Middle frontal gyrus (tissue), 1 donor: ENCODE results near the gene NUAK1.

Experiments used
- DNase-seq: peaks from one replicate; pipeline ENCODE4 v3.0.0-alpha.2; 2015; ENCODE audit warnings: low spot score; ENCODE audit errors: extremely low spot score

The NUAK1 gene

DNA sequence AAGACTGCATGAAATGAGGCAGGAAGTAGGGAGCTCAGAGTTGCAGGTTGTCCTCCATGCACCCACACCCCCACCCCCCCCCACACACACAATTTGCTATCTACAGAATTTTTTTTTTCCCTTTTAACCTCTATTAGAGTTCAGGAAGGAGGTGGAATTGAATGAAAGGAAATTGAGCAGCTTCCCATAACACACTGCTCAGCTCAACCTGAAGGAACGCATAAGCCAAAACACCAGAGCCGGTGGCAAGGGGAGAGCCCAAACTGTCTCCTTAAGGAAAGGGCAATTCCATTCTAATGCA, 74.1 kb downstream of the NUAK1 start:
- DNase-seq, result no peak

DNA sequence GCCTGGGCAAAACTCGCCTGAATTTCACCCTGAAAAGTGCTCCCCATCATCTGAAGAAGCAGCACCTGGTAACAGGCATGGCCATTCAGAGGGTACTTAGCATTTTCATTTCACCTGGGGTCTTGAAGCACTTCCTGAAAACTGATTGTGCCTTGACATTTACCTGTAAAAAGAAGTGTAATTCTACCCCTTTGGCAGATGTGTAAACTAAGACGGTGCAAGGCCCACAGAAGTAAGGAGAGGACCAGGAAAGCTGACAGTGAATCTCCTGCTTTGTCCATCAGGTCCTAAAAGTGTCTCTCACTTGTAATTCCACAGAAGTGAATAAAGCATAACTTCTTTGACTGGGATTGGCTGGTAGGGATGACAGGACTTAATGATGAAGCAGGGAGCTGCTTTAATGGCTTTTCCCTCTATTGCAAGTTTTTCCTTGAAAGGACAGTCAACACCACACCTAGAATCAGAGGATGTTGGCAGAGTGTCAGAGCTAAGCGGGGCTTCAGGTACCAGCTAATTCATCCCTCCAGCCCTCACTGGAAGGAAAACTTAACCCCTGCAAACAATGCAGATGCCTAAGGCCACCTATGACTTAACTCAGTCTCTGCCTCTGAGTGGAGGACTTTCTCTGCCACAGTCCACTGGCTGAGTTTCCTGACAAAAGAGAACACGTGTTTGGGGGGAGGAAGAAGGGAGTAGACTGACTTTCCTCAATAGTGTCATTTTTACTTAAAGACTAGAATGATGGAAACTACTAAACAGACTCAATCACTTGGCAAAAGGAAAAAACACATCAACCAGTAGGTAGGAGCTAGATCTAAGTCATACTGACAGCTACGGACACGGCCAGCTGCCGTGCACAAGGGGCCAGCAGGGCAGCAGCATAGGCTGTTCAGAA, 74.7 kb downstream of the NUAK1 start:
- no peak for DNase-seq

DNA sequence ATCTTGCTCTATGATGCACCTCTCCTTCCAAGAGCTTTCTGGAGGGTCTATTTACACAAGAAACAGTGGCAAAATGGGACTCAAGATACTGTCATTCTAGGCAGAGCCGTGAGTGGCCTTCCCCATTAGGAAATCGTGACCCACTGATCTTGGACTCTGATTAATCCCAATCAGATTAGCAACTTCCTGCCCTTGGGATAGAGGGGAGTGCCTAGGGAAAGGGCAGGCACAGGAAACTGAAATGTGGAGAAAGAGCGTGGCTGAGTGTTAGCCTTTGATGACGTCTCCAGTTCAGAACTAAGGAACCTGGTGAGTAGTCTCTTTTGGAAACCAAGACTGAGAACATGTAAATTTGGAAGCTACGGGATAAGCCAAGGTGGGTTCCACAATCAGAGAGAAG, 76.1 kb downstream of the NUAK1 start:
- no peak for DNase-seq

DNA sequence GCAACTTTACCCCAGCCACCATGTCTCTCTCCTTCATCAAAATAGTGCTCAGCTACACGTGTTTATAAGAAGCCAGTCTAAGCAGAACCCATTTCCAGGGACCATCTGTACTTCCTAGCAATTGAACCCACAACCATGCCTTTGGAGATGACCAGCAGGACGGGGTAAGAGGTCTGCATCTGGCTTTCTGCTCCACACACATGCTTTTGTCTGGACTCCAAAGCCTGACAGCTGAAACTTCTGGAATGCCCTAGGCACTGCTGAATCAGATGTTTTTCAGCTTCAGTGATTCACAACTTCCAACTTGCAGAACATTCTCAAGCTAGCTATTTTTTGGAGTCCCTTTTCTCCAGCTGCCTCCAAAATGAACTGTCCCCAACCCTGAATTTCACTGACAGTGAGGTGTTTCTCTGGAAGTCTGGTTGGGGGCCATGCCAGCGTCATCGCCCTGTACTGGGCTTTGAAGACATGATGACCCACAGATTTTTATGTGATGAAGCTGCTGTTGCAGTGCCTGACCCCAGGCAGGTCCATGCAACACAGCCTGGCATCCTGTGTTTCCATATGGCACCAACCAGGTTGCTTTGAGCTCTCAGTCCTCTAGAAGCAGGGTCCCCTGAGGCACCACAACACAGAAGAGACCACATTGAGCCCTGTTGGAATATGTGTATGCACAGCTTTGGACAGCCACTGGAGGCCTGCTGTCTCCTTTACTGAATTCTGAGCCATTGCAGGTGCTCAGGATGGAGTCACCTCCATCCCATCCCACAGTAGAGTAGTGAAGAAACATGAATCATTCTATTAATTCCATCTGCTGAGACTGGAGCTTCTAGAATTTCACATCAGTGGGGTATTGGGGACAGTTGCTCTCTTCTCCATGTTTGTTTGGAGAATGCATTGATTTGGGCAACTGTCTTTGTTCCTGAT, 80.2 kb downstream of the NUAK1 start:
- no peak for DNase-seq

DNA sequence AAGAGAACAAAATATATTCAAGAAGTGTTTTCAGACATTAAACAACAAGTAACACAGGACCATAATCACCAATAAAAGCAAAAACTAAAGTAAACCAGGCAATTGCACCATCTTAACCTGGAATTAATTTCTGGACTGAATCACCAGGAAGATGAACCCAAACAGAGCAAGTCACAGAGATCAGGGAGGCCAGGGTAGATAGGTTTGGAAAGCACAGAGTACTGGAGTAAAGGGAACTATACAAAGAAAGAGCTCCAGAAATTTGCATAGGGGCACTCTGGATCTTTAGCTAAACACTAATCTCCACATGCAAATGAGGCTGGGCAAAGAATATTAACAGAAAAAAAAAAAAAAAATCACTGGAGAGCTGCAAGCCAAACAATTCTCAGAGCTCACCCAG, 84.7 kb downstream of the NUAK1 start:
- no peak for DNase-seq

DNA sequence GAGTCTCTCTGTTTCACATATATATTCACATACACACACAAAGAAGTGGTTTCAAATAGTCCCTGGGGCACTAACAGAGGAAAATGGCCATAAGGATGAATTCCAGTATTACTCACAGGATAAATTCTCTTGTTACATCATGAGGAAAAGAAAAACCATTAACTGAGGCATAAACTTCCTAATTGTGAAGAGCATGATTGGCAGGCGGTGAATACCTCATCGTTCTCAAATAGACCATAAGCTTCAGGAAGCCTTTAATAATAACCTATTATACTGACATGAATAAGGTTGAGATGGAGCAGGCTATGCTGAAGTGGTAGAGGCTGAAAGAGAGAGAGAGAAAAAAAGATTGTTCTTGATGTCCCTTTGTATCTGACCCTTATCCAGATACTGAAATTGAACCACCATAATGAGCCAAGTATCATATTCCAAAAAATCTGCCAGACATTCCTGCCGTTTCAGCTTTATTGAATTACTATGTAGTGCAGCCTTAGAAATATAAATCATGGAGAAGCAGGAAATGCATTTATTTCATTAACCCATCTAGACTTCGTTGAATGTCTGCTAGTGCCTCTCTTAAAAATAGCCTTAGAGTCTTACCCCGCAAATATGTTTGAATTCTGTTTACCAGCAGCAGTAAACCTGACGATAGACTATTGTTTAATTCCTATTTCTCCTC, 86.8 kb downstream of the NUAK1 start:
- no peak for DNase-seq

DNA sequence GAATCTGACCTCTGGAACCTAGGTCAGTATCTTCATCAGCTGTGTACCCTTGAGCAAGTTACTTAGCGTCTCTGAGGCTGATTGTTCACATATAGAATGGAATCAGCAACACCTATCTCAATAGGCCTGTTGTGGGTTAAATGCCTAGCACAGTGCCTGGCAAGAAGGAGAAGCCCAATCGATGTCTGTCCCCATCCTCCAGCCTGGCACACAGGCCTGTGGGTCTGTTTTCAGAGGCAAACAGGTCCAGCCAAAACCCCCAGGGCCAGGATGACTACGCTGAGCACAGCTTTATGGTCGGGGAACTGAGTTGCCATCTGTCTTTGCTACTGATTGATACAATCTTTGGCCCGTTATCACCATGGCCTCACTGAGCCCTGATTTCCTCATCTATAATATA, 89.2 kb downstream of the NUAK1 start:
- DNase-seq, result no peak

DNA sequence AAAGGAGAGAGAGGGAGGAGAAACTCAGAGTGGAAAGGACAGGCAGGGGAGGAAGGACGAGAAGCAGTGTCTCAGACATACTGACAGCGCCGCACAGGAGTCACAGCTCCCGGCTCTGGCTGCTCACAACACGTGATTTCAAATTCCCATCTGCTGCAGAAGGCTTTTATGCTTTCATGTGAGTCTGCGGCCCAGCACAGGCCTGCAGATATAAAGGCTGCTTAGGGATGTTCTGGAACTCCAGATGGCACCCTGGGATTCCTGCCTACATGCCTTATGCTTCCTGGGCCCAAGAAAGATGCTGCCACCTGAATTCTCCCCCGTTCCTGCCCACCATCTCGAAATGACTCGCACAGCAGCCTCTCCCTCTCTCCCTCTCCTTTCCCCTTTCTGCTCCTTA, 89.6 kb downstream of the NUAK1 start:
- peak; percentile 72 for DNase-seq

DNA sequence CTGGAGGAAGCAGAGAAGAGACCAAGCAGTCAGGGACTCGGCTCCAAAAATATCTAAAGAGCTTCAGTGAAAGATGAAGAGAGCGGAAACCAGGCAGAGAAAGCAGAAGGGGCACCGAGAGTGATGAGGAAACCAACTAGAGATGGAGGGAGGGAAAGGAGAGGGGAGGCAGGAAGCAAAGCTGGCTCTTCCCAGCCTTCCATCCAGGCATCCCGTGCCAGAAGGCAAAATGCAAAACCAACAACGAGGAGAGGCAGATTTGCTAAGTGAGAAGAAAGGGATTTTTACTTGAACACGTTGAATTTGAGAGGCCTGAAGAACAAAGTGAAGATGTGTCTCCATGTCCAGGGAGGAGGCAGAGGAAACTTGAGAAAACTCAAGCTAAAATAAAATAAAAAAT, 90.1 kb downstream of the NUAK1 start:
- DNase-seq, result no peak

DNA sequence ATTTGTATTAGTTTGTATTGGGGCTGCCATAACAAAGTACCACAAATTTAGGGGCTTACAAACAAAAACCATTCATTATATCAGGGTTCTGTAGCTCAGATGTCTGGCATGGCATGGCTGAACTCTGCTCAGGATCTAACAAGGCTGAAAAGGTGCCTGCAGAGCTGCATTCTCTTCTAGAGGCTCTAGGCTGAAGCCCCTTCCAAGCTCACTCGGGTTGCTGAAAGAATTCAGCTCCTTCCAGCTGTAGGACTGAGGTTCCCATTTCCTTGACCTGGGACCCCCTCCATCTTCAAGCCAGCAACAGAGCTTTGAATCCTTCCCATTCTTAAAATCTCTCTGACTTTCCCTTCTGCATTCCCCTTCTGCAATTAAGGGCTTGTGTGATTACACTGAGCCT, 90.7 kb downstream of the NUAK1 start:
- no peak for DNase-seq

DNA sequence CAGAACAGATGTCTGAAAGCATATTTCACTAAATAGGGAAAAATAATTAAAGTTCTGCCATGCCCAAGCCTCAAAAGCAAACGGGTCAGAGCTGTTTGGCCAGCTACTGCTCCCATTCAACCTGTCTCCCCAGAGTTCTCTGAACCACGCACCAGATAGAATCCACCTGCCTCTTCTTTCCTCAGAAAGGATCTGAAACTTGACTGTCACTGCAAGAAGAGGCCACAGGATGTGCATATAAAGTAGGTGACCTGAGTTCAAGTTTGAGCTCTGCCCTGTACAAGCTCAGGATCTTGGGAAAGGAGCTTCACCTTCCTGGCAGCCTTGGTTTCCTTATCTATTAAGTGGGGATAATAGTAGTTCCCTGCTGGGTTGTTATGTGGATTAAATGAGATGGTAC, 91.8 kb downstream of the NUAK1 start:
- DNase-seq, result no peak

DNA sequence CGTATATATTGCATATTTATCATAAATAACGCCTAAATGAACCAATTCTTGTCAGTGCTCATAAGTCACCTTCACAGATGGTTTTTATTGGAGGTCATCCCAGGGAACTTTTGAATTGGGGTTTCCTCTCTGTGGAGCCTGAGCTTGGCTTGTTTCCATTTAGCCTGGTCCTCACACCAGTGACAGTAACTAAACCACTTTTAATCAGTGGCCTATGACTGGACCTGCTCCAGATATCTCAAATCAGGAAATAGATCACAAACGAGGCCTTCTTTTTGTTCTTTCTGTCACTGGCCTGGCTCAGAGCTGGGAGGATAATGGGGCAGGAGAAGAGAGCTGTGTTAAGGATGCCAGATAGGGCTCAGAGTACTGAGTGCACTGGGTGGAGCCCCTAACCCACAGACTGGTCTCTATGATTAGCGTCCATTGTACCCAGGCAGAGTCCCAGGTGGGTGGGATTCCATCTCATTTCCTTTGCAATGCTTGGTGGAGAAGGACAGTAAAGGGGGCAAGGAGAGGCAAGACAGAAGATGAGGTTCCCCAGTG, 92.4 kb downstream of the NUAK1 start:
- no peak for DNase-seq

DNA sequence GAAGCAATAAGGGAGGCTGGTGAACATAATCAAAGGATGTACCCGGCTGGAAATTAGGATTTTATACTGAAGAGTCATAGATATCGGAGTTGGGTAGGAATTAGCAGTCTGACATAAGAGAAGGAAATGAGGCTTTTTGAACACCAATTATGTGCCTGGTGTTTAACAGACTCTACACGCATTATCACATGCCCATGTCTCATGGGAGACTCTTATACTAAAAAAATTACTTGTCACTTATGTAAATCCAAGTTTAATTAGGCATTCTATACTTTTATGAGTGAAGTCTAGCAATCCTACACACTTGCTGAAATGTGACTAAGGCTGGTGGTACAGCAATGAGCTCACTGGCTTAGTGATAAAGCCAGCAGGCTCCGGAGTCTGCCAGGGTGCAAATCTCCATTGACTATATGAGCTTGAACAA, 93.5 kb downstream of the NUAK1 start:
- peak; percentile 36 for DNase-seq

DNA sequence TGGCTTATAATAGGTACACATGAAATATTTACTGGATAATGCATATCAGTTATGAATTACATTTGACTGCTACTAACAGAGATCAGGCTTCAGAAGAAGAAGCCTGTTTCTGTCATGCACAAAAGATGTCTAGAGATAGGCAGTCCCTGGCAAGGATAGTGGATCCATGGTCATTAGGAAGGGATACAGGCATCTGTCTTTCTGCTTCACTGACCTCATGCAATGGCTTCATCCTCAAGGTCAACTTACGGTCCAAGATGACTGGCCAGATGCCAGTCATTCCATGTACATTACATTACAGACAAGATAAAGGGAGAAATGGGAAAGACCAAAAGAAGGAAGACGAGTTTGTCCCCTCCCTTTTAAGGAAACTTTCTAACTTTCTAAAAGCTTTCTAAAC, 94.0 kb downstream of the NUAK1 start:
- DNase-seq, result no peak

DNA sequence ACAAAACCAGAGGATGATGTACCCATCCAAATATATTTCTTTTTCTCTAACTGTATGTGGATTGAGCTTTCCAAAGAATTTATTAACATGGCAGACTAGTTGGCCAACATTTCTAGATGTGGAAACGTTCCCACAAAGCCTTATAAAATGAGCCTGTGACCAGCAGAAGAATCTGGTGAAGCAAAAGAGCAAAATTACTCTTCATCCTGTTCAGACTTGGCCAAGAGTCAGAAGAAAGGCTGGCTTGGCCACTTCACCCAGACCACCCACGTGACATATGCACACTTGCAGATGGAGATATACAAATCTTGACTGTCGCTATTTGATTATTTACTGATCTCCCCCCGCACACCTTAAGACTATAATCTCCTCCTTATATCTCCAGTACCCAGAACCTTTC, 96.7 kb downstream of the NUAK1 start:
- DNase-seq, result no peak

DNA sequence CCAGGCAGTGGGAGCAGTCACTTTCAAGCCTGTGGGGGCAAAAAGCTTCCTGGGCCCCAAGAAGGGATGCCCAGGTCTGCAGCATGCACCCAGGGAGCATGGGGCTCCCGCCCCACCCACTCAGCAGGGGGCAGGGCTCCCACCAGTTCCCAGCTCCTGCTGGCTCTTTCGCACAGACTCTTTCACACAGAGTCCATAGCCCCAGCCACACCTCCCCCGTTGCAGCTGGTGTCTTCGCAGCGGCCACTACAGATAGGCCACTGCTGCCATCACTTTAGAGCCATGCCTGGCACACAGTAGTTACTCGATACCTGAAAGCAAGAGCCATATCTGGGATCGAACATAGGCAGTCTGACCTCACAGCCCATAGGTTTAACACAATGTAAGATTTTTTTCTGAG, 98.2 kb downstream of the NUAK1 start:
- DNase-seq, result no peak

DNA sequence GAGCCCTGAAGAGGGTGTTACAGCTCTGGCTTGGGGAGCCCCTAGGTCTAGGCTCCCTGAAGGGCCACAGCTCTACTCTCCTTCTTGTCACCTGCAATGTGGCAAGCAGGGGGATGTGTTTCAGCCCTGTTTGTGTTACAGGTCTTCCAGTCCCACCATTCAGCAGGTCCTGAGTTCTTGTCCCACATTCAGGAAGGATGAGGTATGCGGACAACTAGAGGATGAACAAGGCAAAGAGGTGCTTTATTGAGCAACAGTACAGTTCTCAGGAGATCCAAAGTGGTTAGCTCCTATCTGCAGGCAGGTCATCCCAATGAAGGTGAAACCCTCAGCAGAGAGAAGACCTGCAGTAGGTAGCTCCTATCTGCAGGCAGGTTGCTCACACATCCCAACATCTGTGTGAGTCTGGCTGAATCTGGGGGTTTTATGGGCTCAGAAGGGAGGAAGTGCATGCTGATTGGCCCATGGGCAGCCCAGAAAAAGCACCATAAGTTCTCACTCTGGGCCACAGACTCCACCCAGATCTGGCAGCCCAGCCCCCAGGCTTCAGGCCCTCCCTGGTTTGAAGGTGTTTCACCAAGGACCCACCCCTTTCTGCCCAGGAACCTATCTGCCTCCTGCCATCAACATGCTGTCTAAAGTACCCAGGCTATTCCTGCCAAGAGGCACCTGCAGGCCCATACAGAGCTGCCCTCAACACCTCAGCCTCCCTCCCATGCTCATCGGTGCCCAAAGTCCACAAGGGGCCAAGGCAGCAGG, 98.9 kb downstream of the NUAK1 start:
- DNase-seq, result no peak

DNA sequence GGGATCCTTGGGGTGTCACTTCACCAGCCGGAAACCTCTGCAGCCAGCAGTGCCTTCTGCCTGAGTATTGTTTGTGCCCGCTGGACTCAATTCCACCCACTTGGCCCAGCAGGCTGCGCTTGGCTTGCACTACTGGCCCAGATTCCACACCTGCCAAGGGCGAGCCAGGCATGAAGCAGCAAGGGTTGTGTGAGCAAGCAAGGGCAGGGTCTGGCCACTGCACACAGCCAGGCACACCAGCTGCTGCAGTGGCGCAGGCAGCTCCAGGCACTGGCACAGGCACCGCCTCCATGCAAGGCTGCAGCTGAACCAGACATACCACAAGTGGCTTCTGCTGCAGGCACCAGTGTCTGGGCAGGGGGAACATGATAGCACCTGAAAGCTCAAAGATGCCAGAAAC, 99.5 kb downstream of the NUAK1 start:
- no peak for DNase-seq

DNA sequence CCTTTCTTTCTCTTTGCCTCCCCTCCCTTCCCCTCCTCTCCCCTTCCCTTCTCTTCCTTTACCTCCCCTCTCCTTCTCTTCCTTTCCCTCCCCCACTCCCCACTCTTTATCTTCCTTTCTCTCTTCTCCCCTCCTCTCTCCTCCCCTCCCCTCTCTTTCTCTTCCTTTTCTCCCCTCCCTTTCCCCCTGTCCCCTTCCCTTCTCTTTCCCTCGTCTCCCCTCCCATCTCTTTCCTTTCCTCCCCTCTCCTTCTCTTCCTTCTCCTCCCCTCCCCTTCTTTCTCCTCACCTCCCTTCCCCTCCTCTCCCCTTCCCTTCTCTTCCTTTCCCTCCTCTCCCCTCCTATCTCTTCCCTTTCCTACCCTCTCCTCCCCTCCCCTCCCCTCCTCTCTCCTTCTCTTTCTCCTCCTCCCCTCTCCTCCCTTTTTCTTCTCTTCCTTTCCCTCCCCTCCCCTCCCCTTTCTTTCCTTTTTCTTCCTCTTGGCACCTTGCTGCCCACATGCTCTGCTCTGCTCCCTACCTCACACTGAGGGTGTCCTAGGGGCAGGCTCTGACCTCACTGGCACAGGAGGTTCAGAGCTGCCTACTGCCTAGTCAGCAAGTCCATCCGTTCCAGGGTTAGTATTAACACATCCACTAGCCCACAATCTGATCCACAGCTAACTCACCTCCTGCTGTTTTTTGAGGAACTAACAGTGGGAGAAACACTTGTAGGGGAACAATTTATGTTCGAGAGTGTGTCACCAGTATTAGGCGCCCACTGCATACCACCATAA, 101.0 kb downstream of the NUAK1 start:
- no peak for DNase-seq

DNA sequence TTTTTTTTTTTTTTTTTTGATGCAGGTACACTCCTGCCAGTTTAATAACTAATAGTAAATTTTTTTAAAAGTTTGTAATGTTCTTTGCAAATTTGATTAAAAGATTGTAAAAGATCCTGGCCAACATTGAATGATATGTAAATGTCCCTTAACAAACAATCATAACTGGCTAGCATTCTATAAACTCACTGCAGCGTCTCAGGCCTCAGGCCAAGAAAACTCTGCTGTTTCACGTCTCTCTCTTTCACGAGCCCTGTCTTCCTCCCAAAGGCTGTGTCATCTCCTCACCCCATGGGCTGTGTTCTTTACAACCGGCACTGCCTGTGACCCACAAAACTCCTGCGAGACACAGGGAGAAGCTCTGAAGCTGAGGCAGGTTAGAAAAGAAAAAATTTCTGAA, 103.3 kb downstream of the NUAK1 start:
- DNase-seq, result no peak
